ENCODE measurements around the gene CENPV.

The CENPV gene

GRCh38 chr17:16358394-16358793 is 5.1 kb upstream of the CENPV start:
- DNase-seq = no peak

- DNase-seq = no peak
Observed at GRCh38 chr17:16354585-16354984, 1.3 kb upstream of the CENPV start.

- DNase-seq = no peak
Observed at GRCh38 chr17:16352667-16353316, 477 bp downstream of the CENPV start.

- peak; percentile 14 for DNase-seq
Observed at GRCh38 chr17:16352303-16352666, 984 bp downstream of the CENPV start.

- no peak for DNase-seq
Observed at GRCh38 chr17:16351831-16352230, 1.4 kb downstream of the CENPV start.

- no peak for DNase-seq
Observed at GRCh38 chr17:16349431-16349830, 3.8 kb downstream of the CENPV start.

GRCh38 chr17:16348586-16348985 is 4.7 kb downstream of the CENPV start:
- DNase-seq = no peak

GRCh38 chr17:16346721-16347271 is 6.5 kb downstream of the CENPV start:
- DNase-seq = no peak

- DNase-seq = no peak
Observed at GRCh38 chr17:16345565-16345964, 7.7 kb downstream of the CENPV start.

GRCh38 chr17:16343569-16343968 is 9.7 kb downstream of the CENPV start:
- no peak for DNase-seq

- no peak for DNase-seq
Observed at GRCh38 chr17:16342979-16343378, 10.3 kb downstream of the CENPV start.

- DNase-seq = no peak
Observed at GRCh38 chr17:16339959-16340358, 13.3 kb downstream of the CENPV start.

- DNase-seq = no peak
Observed at GRCh38 chr17:16339402-16339801, 13.9 kb downstream of the CENPV start.

GRCh38 chr17:16338391-16338790 is 14.9 kb downstream of the CENPV start:
- DNase-seq = no peak

- DNase-seq = peak; percentile 2
Observed at GRCh38 chr17:16329519-16330271, 23.6 kb downstream of the CENPV start.

GRCh38 chr17:16328997-16329396 is 24.3 kb downstream of the CENPV start:
- no peak for DNase-seq

- no peak for DNase-seq
Observed at GRCh38 chr17:16327018-16327417, 26.3 kb downstream of the CENPV start.

- no peak for DNase-seq
Observed at GRCh38 chr17:16325964-16326363, 27.3 kb downstream of the CENPV start.

GRCh38 chr17:16322636-16323035 is 30.6 kb downstream of the CENPV start:
- no peak for DNase-seq

- no peak for DNase-seq
Observed at GRCh38 chr17:16319969-16320368, 33.3 kb downstream of the CENPV start.

- DNase-seq = no peak
Observed at GRCh38 chr17:16314859-16315258, 38.4 kb downstream of the CENPV start.

GRCh38 chr17:16314189-16314588 is 39.1 kb downstream of the CENPV start:
- DNase-seq = no peak

- DNase-seq = no peak
Observed at GRCh38 chr17:16313139-16314090, 39.9 kb downstream of the CENPV start.

Measured in NCI-H2029 (cell line).